Measurements from ENCODE around the gene FRRS1L.
"Not testable (repeated sequence)": the region's sequence is repeated elsewhere in the genome, so short reads cannot be mapped to it uniquely, and the experiment has no call there.

The FRRS1L gene

DNA sequence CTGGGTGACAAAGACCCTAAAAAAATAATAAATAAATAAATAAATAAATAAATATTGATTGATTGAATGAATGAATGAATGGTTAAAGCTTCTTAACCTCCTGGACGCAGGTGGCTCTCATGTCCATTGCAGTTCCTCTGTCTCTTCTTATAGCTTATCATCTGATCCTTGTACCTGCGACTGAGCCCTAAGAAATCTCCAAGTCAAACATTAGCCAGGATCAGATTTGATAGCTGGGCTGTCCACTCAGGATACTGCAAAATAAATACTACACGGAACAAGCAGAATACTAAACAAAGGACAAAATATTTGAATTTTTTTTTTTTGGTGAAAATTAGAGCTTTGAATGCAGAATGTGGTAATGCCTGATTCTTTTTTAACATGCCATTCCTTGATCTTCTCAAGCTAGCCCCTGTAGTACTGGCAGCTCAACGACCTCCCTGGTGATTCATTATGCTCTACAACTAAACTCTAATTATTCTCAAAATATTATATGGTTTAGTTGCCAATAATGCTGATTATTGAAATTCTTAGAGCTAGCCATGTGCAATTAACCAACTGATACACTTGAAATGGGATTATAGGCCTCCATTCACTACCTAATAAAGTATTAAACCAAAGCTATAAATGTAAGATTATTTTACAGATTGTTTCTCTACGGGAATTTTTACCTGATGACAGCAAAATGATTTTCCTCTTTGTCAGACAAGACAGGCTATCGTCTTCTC, 37.4 kb downstream of the FRRS1L start:
- no peak for DNase-seq

DNA sequence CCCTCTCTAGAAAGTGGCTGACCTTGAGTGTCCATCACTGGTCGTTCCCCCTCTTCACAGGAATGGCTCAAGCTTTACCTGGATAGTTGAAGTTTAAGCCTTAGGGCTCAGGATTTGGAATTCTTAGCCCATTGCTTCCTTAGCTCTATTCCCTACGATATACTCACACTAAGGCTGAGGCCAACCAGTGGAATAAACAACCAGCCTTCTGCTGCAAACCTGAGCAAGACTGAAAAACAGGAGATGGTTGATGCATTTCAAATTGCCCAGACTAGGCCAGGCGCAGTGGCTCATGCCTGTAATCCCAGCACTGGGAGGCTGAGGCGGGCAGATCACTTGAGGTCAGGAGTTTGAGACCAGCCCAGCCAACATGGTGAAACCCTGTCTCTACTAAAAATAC, 40.4 kb downstream of the FRRS1L start:
- DNase-seq = not testable (repeated sequence)

DNA sequence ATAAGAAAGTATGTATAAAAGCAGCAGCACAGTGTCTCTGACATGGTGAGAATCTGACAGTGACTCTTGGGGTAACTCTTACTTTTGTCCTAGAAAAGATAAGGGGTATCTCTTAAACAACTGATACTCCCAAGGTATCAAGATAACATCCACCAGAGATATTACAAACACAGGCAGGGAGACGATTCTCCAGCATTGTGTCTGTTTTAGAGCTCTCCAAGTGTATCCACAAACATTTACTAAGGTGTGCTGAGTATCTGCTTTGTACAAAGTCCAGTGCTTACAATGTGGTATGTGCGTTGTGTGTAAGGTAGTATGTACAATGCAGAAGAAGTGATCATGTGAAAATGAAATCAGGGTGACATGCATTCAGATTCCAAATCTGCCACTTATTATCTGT, 42.9 kb downstream of the FRRS1L start:
- DNase-seq = no peak

DNA sequence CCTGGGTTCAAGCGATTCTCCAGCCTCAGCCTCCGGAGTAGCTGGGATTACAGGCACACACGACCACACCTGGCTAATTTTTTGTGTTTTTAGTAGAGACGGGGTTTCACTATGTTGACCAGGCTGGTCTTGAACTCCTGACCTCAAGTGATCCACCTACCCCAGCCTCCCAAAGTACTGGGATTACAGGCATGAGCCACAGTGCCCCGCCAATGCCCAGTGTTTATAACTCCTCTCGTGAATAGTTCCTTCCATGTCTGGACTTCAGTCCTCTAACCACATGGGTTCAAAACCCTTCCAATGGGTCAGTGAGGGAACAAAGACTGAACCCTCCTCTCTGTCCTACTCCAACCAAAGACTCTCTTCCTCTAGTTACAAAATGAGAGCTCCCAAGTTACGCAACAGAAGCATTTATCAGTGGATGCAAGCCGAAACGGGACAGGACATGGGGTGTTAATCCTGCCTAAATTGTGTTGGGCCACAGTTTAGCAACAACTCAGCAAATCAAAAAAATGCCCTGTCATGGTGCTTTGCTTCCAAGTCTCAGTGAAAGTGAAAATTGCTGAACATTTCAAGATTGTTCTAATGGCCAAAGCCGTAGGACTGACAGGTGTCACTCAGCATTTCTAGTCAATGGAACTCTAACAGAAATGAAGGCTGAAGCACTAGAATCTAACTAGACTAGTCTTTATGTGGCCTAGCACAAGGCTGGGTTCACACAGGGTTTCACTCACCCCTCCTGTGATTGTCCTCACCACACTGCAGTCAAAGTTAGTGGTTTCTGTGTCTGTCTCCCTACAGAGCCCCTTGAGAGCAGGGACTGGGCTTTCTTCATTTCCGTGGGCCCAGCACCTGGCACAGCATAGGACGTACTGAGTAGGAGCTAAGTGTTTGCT, 44.1 kb downstream of the FRRS1L start:
- no peak for DNase-seq

DNA sequence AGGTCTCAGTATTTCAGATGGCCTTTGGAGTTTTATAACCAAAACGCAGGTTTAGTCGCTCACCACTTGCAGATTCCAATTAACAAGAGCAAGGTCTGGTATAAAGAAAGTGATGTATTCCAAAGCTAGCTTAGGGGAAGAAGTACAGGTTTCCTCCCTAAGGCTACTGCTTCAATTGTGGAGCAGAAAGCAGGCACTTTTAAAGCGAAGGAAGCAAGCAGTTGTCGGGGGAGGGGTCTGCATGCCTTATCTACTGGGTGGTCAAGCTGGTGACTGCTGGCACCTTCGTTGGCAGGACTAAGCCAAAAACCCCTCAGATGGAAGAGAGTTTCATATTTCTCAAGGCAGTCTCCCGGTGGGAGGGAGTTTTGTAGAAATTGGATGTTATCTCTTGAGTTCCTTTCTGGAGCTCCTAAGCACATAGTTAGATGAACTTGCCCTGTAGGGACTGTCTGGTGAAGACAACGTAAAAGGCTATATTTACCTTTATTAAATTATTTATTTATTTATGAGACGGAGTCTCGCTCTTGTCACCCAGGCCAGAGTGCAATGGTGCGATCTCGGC, 45.7 kb downstream of the FRRS1L start:
- no peak for DNase-seq

DNA sequence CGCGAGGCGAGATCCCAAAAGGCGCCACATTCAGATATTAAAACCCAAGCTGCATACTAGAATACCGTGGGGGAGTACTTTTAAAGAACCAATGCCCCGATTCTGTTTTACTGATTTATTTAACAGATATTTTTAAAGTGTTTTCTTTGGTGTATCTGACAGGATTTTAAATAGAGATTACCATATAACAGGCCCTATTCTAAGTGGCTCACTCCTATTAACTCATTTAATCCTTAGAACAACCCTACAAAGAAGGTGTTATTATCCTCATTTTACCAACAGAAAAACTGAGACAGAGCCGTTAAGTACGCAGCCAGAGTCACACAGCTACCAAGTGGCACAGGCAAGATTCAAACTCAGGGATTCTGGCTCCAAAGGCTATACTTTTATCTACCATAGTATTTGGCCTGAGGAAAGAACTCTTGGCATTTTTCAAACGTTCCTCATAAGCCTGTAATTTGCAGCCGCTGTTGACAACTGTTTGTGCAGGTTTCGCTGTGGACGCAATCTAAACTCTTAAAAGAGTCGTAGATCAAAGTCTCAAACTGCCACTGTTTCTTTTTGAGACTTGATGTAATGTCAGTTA, 46.8 kb downstream of the FRRS1L start:
- DNase-seq = no peak

DNA sequence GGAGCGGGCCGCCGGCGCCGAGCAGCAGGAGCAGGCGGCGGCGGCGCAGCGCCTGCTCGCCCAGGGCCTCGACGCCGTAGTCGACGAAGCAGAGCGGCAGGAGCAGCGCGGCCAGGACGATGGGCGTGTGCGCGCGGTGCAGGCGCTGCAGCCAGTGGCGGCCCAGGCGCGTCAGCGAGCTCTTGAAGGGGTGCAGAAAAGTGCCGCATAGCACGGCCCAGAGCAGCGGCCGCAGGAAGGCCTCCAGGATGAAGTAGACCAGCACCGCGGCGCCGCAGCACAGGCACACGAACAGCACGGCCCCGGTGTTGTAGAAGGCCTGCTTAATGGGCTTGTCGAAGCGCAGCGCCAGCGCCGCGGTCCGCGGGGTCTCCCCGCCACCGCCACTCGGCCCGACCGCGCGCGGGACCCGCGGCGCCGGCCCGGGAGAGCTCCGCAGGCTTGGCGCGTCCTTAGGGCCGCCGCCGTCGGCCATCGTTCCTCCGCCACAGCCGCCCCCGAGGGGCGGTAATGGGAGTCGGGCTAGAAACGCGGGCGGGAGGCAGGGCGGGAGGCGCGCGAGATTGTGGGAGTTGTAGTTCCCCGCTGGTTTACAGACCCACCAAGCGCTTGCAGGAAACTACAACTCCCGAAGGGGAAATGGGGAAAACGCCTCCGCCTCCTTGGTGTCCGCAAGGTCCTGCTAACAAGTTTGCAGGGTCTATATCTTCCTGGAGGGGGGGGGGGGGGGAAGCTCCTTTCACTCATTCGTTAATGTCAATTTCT, 47.4 kb downstream of the FRRS1L start, which contains the start of gene TMEM245:
TMEM245 (minus strand) TSS at position 509 of the 765 bp plus-strand sequence; CDS start at position 475, 34 bp downstream.
- DNase-seq = peak; percentile 97

DNA sequence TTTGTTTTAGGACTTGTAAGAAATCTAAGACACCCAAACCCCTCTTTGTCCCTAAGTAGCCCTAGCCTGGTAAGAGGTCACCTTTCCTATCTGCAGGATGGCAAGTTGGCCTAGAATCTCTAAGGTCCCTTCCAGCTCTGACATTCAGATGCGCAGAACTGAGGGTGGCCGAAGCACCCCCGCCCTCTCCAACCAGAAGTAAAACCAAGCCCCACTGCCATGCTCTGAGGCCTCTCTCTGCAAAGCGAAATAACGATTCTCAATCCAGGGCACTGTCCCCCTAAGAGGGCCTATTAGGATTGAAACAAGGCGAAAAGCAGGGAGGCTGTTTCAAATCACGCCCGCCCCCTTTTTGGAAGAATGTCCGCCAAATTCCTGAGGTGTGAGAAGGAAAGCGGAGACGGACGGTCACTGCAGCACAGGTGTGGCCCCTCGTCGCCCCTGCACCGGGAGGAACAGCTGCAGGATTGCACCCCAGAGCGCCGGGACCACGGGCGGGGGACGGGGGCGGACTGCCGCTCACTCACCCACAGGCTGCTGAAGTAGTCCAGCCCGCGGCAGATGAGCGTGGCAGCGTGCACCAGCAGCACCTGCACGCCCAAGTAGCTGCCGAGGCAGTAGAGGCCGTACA, 48.1 kb downstream of the FRRS1L start:
- peak; percentile 13 for DNase-seq

DNA sequence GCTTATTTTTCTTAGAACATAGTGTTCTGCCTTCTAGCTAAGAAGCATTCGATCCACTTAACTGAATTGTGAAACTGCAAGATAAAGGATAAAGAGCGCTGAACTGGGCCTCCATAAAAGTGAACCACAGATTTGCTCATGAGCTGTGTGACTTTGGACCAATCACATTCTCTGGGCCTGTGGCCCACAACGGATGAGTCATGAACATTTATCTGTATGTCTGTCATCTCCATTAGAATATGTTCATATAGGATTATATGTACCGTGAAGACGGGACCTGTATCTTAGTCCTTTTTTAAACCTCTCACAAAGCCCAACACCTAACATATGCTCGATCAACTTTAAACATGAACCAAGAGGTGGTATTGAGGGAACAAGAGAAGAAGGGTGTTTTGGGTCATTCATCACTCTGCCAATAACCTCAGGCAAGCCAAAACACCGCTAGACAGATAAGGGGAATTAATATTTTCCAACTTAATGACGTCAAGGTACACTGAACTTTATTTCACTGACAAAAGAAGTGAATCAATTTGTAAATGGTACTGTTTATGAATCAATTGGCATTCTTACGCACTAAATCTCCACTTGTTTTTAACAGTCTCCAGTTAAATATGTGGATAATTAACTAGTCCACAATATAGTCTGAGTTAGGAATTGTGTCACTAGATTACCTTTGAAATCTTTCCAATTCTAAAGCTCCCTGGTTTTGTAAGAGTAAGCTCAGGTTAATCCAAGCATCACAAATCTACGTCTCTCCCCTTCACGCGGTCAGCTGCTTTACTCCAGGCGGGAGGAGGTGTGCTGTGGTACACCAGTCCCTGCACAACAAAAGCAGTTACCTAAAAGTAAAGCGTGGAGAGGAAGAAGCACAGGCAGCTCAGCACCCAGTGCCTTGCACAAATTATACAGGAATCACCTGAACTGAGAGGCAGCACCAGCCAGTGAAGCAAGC, 48.9 kb downstream of the FRRS1L start:
- DNase-seq = peak; percentile 81

DNA sequence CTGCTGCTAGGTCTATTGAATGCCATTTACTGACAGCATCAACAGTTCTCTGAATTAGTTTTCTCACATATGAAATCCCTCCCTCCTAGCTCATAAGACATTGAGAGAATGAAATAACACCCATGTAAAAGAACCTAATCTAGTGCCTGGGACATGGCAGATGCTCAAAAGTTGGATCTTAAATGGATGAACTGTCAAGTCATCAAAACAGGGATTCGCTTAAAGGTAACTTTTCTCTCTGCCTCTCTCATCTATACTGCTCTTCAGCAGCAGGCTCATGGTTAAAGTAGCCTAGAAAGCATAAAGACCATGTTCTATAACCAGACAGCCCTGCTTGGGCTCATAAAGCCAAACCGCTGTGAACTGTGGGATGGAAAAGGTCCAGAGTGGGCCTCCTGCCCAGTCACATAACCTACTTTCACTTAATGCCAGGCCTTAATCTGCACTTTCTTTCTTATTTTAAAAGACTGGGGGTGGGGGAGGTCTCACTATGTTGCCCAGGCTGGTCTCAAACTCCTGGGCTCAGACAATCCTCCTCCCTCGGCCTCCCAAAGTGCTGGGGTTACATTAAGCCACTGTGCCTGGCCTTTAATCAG, 51.0 kb downstream of the FRRS1L start:
- DNase-seq = no peak

DNA sequence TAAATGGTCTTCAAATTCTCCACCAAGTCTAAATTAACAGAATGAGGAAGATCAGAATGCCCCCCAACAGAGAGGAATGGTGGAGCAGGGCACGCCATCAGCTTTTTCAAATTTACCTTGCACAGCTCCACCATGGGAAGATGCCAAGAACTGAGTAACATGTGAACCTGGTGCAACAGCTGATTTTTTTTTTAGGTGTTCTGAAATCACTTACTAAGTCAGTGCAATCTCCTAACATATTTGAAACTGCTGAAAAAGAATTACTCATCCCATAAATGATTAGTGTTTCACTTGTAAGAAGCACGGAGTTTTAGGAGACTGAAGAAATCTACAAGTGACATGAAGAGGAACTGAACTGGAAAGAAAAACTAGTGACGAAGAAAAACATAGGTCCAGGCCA, 52.4 kb downstream of the FRRS1L start:
- DNase-seq = peak; percentile 44

DNA sequence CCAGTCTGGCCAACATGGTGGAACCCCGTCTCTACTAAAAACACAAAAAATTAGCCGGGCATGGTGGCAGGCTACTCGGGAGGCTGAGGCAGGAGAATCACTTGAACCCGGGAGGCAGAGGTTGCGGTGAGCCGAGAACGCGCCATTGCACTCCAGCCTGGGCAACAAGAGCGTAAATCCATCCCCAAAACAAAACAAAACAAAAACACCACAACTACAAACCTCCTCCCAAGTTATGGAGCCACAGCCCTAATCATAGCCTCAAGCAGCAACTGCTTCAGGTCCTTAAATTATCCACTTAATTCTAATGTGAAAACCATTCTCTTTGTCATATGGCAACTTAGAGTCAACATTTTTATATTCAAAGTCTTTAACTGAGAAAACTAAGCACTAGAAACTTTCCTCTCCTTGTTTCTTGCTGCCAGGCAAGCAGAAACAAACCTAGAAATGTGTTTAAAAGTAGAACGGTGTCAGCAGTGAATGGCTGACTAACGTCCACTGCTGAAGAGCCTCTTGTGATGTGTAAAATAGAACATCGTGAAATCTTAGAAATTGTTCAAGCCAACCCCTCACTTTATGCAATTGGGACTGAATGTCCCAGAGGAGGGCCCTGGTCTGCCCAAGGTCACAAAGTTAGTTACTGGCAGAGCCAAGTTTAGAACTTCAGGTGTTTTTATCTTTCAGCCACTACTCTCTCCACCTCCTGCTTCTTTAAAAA, 53.0 kb downstream of the FRRS1L start:
- DNase-seq = no peak

DNA sequence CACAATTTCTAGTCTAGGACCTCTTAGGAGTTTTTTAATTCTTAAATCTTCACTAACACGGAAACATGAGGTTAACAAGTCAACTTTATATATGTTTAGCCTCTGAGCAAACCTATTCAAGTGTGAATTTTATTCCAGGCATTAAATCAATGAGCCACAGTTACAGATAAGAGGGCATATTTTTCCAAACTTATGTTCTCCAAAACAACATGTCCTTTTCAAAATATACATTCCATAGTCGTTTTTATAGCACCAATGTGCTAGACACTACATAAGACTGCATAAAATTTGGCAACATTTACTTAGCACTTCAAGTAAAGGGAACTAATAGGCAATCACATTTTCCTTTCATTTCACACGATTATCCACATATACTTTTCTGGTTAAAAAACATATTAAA, 53.8 kb downstream of the FRRS1L start:
- no peak for DNase-seq

DNA sequence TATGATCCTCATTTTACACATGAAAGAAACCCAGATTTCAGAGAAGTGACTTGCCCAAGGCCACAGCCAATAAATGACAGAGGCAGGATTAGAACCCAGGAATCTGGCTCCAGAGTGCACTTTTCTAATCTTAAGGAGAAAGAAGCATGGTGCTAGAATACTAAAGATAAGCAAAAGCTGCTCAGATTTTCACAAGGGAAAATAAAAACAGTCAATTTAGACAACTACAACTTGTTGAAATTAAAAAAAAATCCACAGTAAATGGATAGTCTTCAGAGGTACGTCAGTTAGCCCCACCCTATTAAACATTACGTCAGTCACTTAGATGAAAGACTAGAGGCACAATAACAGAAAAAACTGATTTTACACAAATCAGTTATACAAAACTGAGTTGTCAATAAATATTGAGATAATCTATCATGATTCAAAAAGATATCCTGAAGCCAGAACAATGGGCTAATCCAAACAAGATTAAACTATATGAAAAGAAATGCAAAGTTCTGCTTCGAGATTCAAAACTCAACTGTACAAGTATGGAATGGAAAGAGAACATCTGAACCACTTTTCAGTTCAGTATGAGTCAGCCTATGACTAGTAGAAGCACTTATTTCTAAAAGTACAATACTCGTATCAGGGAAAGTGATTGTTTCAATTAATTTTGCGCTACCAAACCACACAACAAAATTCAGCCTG, 56.6 kb downstream of the FRRS1L start:
- DNase-seq = peak; percentile 68

DNA sequence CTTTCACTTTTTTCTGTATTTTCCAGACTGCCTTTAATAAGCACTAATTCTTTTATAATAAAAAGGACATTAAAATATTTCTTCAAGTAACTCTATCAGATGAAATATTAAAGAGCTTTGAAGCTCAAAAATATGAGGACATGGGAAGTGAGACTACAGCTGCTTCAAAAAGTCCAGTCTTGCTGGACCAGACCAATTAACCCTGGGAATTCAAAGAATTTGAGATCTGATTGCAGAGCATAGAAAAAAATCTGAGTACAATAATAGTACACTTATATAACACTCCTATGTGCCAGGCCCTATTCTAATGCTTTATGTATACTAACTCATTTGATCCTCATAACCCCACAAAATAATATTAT, 57.1 kb downstream of the FRRS1L start:
- DNase-seq = no peak

DNA sequence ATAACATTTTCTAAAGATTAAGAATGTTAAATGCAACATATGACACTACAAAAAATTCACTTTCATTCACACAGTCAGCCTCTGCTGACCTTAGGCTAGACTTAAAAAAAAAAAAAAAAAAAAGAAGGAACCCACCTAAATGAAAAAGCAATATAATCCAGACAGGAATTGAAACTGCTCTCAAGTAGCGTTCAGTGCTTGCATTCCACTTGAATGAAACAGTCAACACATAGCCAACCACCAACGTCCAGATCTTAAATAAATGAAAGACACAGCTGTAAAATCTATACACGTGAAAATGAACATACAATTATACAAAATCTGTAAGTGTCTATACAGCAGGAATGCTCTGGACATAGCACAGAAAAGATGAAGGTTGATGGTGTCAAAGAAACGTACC, 58.7 kb downstream of the FRRS1L start:
- DNase-seq = no peak

DNA sequence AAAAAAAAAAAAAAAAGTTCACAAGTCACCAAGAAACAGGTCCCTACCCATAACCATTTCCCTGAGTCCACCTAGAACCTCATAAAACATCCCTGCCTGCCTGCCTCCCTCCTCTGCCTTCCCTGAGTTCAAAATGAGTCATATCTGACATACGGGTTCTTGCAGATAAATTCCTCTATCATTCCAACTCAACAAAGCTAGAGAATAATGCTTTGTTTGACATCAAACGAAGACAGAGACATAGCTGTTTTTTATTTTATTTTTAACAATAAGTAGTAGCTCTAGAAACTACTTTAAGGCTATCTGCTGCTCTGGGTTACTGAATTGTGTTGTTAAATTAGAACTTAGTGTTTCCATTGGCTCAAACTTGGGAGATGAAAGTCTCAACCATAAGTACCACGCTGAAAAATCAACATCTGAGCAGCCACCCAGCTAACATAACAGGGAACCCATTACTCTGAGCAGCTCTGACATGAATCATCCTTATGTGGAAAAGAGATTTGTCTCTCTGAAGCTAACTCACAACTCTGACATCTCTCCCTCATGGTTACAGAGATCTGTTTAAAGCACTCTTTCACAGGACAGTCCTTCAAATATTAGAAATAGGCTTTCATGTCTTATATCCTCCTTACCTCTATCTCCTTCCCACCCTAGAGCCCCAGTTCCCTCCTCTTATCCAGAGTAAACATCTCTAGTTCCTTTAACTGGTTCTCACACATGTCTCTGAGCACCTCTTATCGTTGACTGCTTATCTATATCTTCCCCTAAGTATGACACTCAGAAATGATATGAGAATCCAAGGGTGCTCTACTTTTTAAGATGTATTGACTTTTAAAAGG, 59.4 kb downstream of the FRRS1L start:
- no peak for DNase-seq

DNA sequence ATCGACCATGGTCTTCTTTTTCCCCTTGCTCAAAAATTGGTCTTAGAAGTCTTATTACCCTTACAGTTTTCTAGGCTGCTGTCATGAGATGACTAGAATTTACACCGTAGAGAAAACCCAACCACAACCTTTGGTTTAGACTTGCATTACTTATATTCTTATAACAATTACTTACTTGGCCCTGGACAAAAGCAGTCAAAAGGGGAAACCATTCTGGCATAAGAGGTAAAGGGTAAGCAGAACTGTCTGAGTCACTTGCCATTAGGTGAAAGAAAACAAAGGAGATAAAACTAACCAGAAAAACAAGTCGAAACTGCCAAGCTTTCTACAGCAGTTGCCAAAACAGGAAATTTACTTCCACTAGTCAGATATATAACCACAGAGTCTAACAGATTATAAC, 65.2 kb downstream of the FRRS1L start:
- DNase-seq = peak; percentile 91

All from activated CD4-positive, alpha-beta T cell treated with anti-CD3 and anti-CD28 coated beads, Interleukin-2, Interleukin-6, amounts not matched to agents 100 ng/mL and 50 ng/mL, durations not matched to agents 16 hours and 8 hours (primary cell).